OCI-LY1 (cell line): ENCODE data around the gene UBR3.

ENCODE experiments used
- H2AFZ ChIP-seq: fragments of 200-600 bp; sonication (generic), shearing (Covaris generic); 2 replicates; pipeline ENCODE4 v1.6.0; 2014; ENCODE audit warnings: antibody characterized with exemption, mild to moderate bottlenecking, low read length
- H3F3A ChIP-seq: fragments of 200-600 bp; sonication (generic), shearing (Covaris generic); 2 replicates; pipeline ENCODE4 v1.6.0; 2014; ENCODE audit warnings: mild to moderate bottlenecking, antibody characterized with exemption, low read length, moderate library complexity; ENCODE audit not compliant: insufficient read depth
- H3K27ac ChIP-seq: fragments of 200-600 bp; sonication (generic); 2 replicates; pipeline ENCODE4 v1.5.1; 2014; ENCODE audit warnings: low read length, mixed run types, mild to moderate bottlenecking, low read depth; ENCODE audit not compliant: poor library complexity, severe bottlenecking
- H3K27me3 ChIP-seq: fragments of 200-600 bp; sonication (generic); 2 replicates; pipeline ENCODE4 v1.6.0; 2014; ENCODE audit warnings: antibody characterized with exemption, mild to moderate bottlenecking, low read length, moderate library complexity; ENCODE audit not compliant: insufficient read depth
- H3K36me3 ChIP-seq: fragments of 200-600 bp; sonication (generic); 2 replicates; pipeline ENCODE4 v1.6.1; 2014; ENCODE audit warnings: mild to moderate bottlenecking, antibody characterized with exemption, low read length, moderate library complexity, mixed read lengths; ENCODE audit not compliant: insufficient read depth
- H3K4me1 ChIP-seq: fragments of 200-600 bp; sonication (generic); 2 replicates; pipeline ENCODE4 v1.5.1; 2014; ENCODE audit warnings: mild to moderate bottlenecking, low read length, moderate library complexity; ENCODE audit not compliant: insufficient read depth, severe bottlenecking
- H3K4me2 ChIP-seq: fragments of 200-600 bp; sonication (generic), shearing (Covaris generic); 2 replicates; pipeline ENCODE4 v1.6.1; 2014; ENCODE audit warnings: low read length
- H3K4me3 ChIP-seq: fragments of 200-600 bp; sonication (generic); 2 replicates; pipeline ENCODE4 v1.5.1; 2014; ENCODE audit warnings: low read length, low read depth, mild to moderate bottlenecking, mixed read lengths; ENCODE audit not compliant: poor library complexity, severe bottlenecking
- H3K79me2 ChIP-seq: fragments of 200-600 bp; shearing (Covaris generic); 2 replicates; pipeline ENCODE4 v1.6.1; 2016; ENCODE audit warnings: mixed run types, low read length, mixed read lengths; ENCODE audit not compliant: insufficient read depth
- H3K9ac ChIP-seq: fragments of 200-600 bp; sonication (generic), shearing (Covaris generic); 2 replicates; pipeline ENCODE4 v1.6.1; 2014; ENCODE audit warnings: mild to moderate bottlenecking, low read length, mixed read lengths
- H3K9me2 ChIP-seq: fragments of 200-600 bp; sonication (generic), shearing (Covaris generic); 2 replicates; pipeline ENCODE4 v1.6.1; 2014; ENCODE audit warnings: low read depth, mild to moderate bottlenecking, low read length, mixed read lengths
- H3K9me3 ChIP-seq: fragments of 200-600 bp; shearing (Covaris generic); 2 replicates; pipeline ENCODE4 v1.6.1; 2014; ENCODE audit warnings: low read length, mixed read lengths
- H4K20me1 ChIP-seq: fragments of 200-600 bp; sonication (generic), shearing (Covaris generic); 2 replicates; pipeline ENCODE4 v1.6.0; 2016; ENCODE audit warnings: mild to moderate bottlenecking, low read length; ENCODE audit not compliant: insufficient read depth
- CTCF ChIP-seq: fragments of 200-600 bp; sonication (generic), shearing (Covaris generic); IDR thresholded peaks from 2 replicates; pipeline ENCODE4 v1.5.1; 2017; ENCODE audit warnings: mild to moderate bottlenecking, antibody characterized with exemption, low read length, moderate library complexity, mixed read lengths
- EZH2 ChIP-seq: fragments of 200-600 bp; sonication (generic), shearing (Covaris generic); IDR thresholded peaks from 2 replicates; pipeline ENCODE4 v1.8.0; 2017; ENCODE audit warnings: borderline replicate concordance, mixed run types, mild to moderate bottlenecking, antibody characterized with exemption, low read length, moderate library complexity, mixed read lengths

The UBR3 gene

GRCh38 chr2:170022692-170023091, 195.4 kb downstream of the UBR3 start:
- H2AFZ ChIP-seq, result no peak overlapping the region
- no peaks in the 10 kb centered on the region for H3K79me2 ChIP-seq
- no peak overlapping the region for H3K4me2 ChIP-seq
- H4K20me1 ChIP-seq, result no peaks in the 10 kb centered on the region
- H3K4me1 ChIP-seq, result no peaks in the 10 kb centered on the region
- H3K9me2 ChIP-seq, result no peaks in the 10 kb centered on the region
- H3K9ac ChIP-seq, result no peak overlapping the region
- no peaks in the 10 kb centered on the region for H3F3A ChIP-seq
- 0 out of 2 replicates have a peak, but pooled peaks cover 3% of the 10 kb centered on the region for H3K36me3 ChIP-seq
- H3K9me3 ChIP-seq, result no peaks in the 10 kb centered on the region
- TF ChIP-seq EZH2, result no peak
- no peak for TF ChIP-seq CTCF
- H3K27ac ChIP-seq, result no peak overlapping the region
- no peak overlapping the region for H3K4me3 ChIP-seq
- no peaks in the 10 kb centered on the region for H3K27me3 ChIP-seq

- Histone ChIP-seq H3K4me3 (no peak overlapping the region), H4K20me1 (no peaks in the 10 kb centered on the region), H3K27me3 (no peaks in the 10 kb centered on the region), H3K4me2 (no peak overlapping the region), H3F3A (no peaks in the 10 kb centered on the region), H3K79me2 (no peaks in the 10 kb centered on the region), H3K4me1 (no peaks in the 10 kb centered on the region), H2AFZ (no peak overlapping the region), H3K9me2 (no peaks in the 10 kb centered on the region), H3K9me3 (no peaks in the 10 kb centered on the region), H3K36me3 (peaks cover 8% of the 10 kb centered on the region; the same call in 1 of the 2 replicates), H3K27ac (no peak overlapping the region), H3K9ac (no peak overlapping the region)
- no peak for TF ChIP-seq CTCF
- no peak for TF ChIP-seq EZH2
Measured at GRCh38 chr2:170024721-170025120, 197.5 kb downstream of the UBR3 start.

GRCh38 chr2:170025223-170025622, 198.0 kb downstream of the UBR3 start:
- Histone ChIP-seq H3K4me1 (no peaks in the 10 kb centered on the region), H3K4me2 (no peak overlapping the region), H3K79me2 (no peaks in the 10 kb centered on the region), H3K27me3 (no peaks in the 10 kb centered on the region), H3K9ac (no peak overlapping the region), H3K4me3 (no peak overlapping the region), H3K36me3 (peaks cover 13% of the 10 kb centered on the region; the same call in 1 of the 2 replicates), H4K20me1 (no peaks in the 10 kb centered on the region), H3K9me3 (no peaks in the 10 kb centered on the region), H3K9me2 (no peaks in the 10 kb centered on the region), H3K27ac (no peak overlapping the region), H2AFZ (no peak overlapping the region), H3F3A (no peaks in the 10 kb centered on the region)
- TF ChIP-seq EZH2 (no peak), CTCF (no peak)
